MCF 10A (cell line): Measurements from ENCODE around the gene GCA. TPM values are rescaled to one million over a fixed set of nuclear protein-coding genes. Genes with fewer than 3 reads are reported as not detected.

Experiments used
- BruUV-seq: library from RNA; stranded (reverse); fragments of 400-500 nt; replicated peaks from 2 replicates; lab custom pipeline; 2021; lab: Mats Ljungman, UMichigan
- CTCF ChIA-PET: fragments of 300-600 bp; sonication (Branson Sonifier 250); formaldehyde crosslinking; extraction: SDS; loops from one replicate; lab custom pipeline; 2021; ENCODE audit warnings: antibody characterized with exemption, inconsistent platforms; lab: Yijun Ruan, JAX
- POLR2A ChIA-PET: fragments of 300-600, 350-650 bp; sonication (Branson Sonifier 250); formaldehyde crosslinking; extraction: SDS; loops from one replicate; lab custom pipeline; 2020; ENCODE audit warnings: antibody characterized with exemption, inconsistent platforms; lab: Yijun Ruan, JAX
- DNase-seq: peaks from one replicate; pipeline ENCODE4 v3.0.0-alpha.2; 2018; ENCODE audit not compliant: unreplicated experiment
- H3K27ac Mint-ChIP-seq: one replicate; pipeline ENCODE4 v1.8.0; 2022; ENCODE audit warnings: mild to moderate bottlenecking, low read depth, mixed read lengths; ENCODE audit not compliant: unreplicated experiment
- H3K27me3 Mint-ChIP-seq: one replicate; pipeline ENCODE4 v1.8.0; 2022; ENCODE audit warnings: mixed read lengths; ENCODE audit not compliant: insufficient read depth, unreplicated experiment
- H3K36me3 Mint-ChIP-seq: one replicate; pipeline ENCODE4 v1.8.0; 2022; ENCODE audit warnings: mild to moderate bottlenecking, moderate library complexity, mixed read lengths; ENCODE audit not compliant: insufficient read depth, unreplicated experiment
- H3K4me1 Mint-ChIP-seq: one replicate; pipeline ENCODE4 v1.8.0; 2022; ENCODE audit warnings: mixed read lengths; ENCODE audit not compliant: insufficient read depth, unreplicated experiment
- H3K4me3 Mint-ChIP-seq: one replicate; pipeline ENCODE4 v1.8.0; 2022; ENCODE audit warnings: mild to moderate bottlenecking, moderate library complexity, mixed read lengths; ENCODE audit not compliant: unreplicated experiment
- H3K9me3 Mint-ChIP-seq: one replicate; pipeline ENCODE4 v1.8.0; 2022; ENCODE audit warnings: mixed read lengths; ENCODE audit not compliant: unreplicated experiment
- CTCF ChIP-seq: fragments of 200-600 bp; IDR thresholded peaks from one replicate; pipeline ENCODE4 v1.8.0; 2022; ENCODE audit warnings: antibody characterized with exemption, mild to moderate bottlenecking; ENCODE audit not compliant: unreplicated experiment
- intact Hi-C: fragments of 100-400 bp; cut with micrococcal nuclease; formaldehyde crosslinking; loops from 2 replicates; pipeline ENCODE4 v1.14.1; 2022
- total RNA-seq: library from RNA; stranded (reverse); gene quantifications from 2 replicates; pipeline ENCODE4 v1.2.3, GENCODE V29; 2022

GCA gene
- total RNA-seq, 1 experiment from 2014 or later: 0.77 TPM

GRCh38 chr2:162368494-162368893 lies 24.6 kb downstream of the GCA start:
- no peak for DNase-seq
- H3K4me3 Mint-ChIP-seq: no peak overlapping the region
- no peak for TF ChIP-seq CTCF
- CTCF ChIA-PET: no interaction called here
- H3K27me3 Mint-ChIP-seq: peaks cover 78% of the 10 kb centered on the region
- no peaks in the 10 kb centered on the region for H3K36me3 Mint-ChIP-seq
- H3K27ac Mint-ChIP-seq: no peak overlapping the region
- H3K9me3 Mint-ChIP-seq: no peaks in the 10 kb centered on the region
- POLR2A ChIA-PET: no interaction called here
- no peaks in the 10 kb centered on the region for H3K4me1 Mint-ChIP-seq
- no TSS peak for BruUV-seq
- intact Hi-C loops: no loop called here

GRCh38 chr2:162369551-162369950 lies 25.6 kb downstream of the GCA start:
- TF ChIP-seq CTCF: no peak
- H3K4me1 Mint-ChIP-seq: no peaks in the 10 kb centered on the region
- H3K27ac Mint-ChIP-seq: no peak overlapping the region
- peaks cover 76% of the 10 kb centered on the region for H3K27me3 Mint-ChIP-seq
- BruUV-seq: no TSS peak
- no peaks in the 10 kb centered on the region for H3K36me3 Mint-ChIP-seq
- H3K4me3 Mint-ChIP-seq: no peak overlapping the region
- no peak for DNase-seq
- CTCF ChIA-PET: interaction anchor here (0.6 kb wide), 1 partner anchor 214 kb away, joined by 3 read pairs; no protein-coding TSS in a partner anchor
- no peaks in the 10 kb centered on the region for H3K9me3 Mint-ChIP-seq
- intact Hi-C loops: no loop called here
- POLR2A ChIA-PET: no interaction called here

- Mint-ChIP-seq H3K27ac (no peak overlapping the region), H3K4me3 (no peak overlapping the region), H3K27me3 (peaks cover 86% of the 10 kb centered on the region), H3K4me1 (no peaks in the 10 kb centered on the region), H3K9me3 (no peaks in the 10 kb centered on the region), H3K36me3 (no peaks in the 10 kb centered on the region)
- no peak for TF ChIP-seq CTCF
- no TSS peak for BruUV-seq
- no peak for DNase-seq
- POLR2A ChIA-PET: no interaction called here
- CTCF ChIA-PET: no interaction called here
- intact Hi-C loops: no loop called here
Observed at GRCh38 chr2:162370931-162371330, 27.0 kb downstream of the GCA start.

- POLR2A ChIA-PET: interaction anchor here (0.5 kb wide), 1 partner anchor 140 kb away, joined by 3 read pairs; no protein-coding TSS in a partner anchor
- intact Hi-C loops: no loop called here
- no peak for TF ChIP-seq CTCF
Observed at GRCh38 chr2:162372818-162373217, 28.9 kb downstream of the GCA start.

More at GRCh38 chr2:162372818-162373217, 28.9 kb downstream of the GCA start:
- Mint-ChIP-seq H3K27ac (no peak overlapping the region), H3K27me3 (peaks cover 87% of the 10 kb centered on the region), H3K9me3 (no peaks in the 10 kb centered on the region), H3K4me1 (no peaks in the 10 kb centered on the region), H3K4me3 (no peak overlapping the region), H3K36me3 (no peaks in the 10 kb centered on the region)
- no peak for DNase-seq
- no TSS peak for BruUV-seq
- CTCF ChIA-PET: no interaction called here
